NT2/D1 (cell line): ENCODE results near the gene SEC22A.

Experiments
- SUZ12 ChIP-seq: IDR thresholded peaks from 2 replicates; pipeline ENCODE4 v1.6.1; 2011; ENCODE audit not compliant: insufficient read length, insufficient read depth; ENCODE audit errors: extremely low read depth
- YY1 ChIP-seq: IDR thresholded peaks from 2 replicates; pipeline ENCODE4 v1.6.1; 2011; ENCODE audit not compliant: insufficient read length, insufficient read depth

DNA sequence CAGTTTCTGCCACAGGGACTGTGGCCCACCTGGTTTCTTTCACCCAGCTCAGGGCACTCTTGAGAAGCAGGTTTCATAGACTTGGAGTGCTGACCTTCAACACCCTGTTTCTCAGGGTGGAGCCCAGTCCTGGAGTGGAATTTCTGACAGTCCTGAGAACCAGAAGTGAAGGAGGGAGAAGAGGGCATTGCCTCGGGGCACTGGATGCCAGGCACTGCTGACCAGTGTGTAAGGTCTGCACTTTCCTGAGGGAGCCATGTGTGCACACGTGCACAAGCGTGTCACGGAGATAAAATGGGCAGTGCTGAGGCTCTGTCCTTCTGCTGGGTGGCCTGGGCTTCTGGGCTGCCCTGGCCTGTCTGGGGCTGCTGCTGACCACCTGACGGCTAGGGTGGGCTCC, 118.5 kb downstream of the SEC22A start:
- TF ChIP-seq SUZ12 (no peak), YY1 (no peak)
